Activated B cell treated with CpG ODN at 0.5 μM for 24 hours (primary cell): ENCODE measurements around the gene LCMT2. TPM values are rescaled to one million over a fixed set of nuclear protein-coding genes. Genes with fewer than 3 reads are reported as not detected.

Experiments
- ATAC-seq: fragments of 200-7000 bp; cut with Tn5 transposase; one replicate; pipeline ENCODE4 v1.10.0; 2021; ENCODE audit warnings: low read depth, mild to moderate bottlenecking, moderate library complexity
- CTCF ChIA-PET: fragments of 350-600 bp; sonication (Branson Sonifier 250); formaldehyde crosslinking; loops from one replicate; lab custom pipeline; 2021; ENCODE audit warnings: antibody characterized with exemption; lab: Charles Lee
- POLR2A ChIA-PET: fragments of 350-600 bp; sonication (Branson Sonifier 250); formaldehyde crosslinking; loops from one replicate; lab custom pipeline; 2021; ENCODE audit warnings: antibody characterized with exemption; lab: Charles Lee
- DNase-seq: peaks from one replicate; pipeline ENCODE4 v3.0.0; 2022
- H3K27ac Mint-ChIP-seq: one replicate; pipeline ENCODE4 v1.8.0; 2020; ENCODE audit warnings: mixed read lengths
- H3K27me3 Mint-ChIP-seq: one replicate; pipeline ENCODE4 v1.8.0; 2021; ENCODE audit warnings: mixed read lengths
- H3K36me3 Mint-ChIP-seq: one replicate; pipeline ENCODE4 v1.8.0; 2021; ENCODE audit warnings: low read depth, mixed read lengths
- H3K4me1 Mint-ChIP-seq: one replicate; pipeline ENCODE4 v1.8.0; 2021; ENCODE audit warnings: mixed read lengths
- H3K4me3 Mint-ChIP-seq: one replicate; pipeline ENCODE4 v1.8.0; 2020; ENCODE audit warnings: mild to moderate bottlenecking, mixed read lengths
- H3K9me3 Mint-ChIP-seq: one replicate; pipeline ENCODE4 v1.8.0; 2020; ENCODE audit warnings: mixed read lengths
- CTCF ChIP-seq: fragments of 200-600 bp; IDR thresholded peaks from one replicate; pipeline ENCODE4 v1.8.0; 2022; ENCODE audit warnings: antibody characterized with exemption, mild to moderate bottlenecking
- intact Hi-C: fragments of 100-400 bp; cut with micrococcal nuclease; formaldehyde crosslinking; loops from one replicate; pipeline ENCODE4 v1.15.1; 2024
- total RNA-seq: library from RNA; stranded (reverse); gene quantifications from 2 replicates; pipeline ENCODE4 v1.2.3, GENCODE V29; 2022

Gene LCMT2
- total RNA-seq, 1 donor from 2014 or later: 17.1 TPM

GRCh38 chr15:43280996-43281395, 49.4 kb downstream of the LCMT2 start:
- no peaks in the 10 kb centered on the region for H3K27me3 Mint-ChIP-seq
- intact Hi-C loops: no loop called here
- CTCF ChIA-PET: interaction anchor here (1.4 to 7.8 kb wide), 2 partner anchors 48 to 57 kb away, joined by 3 to 290 read pairs; no protein-coding TSS in a partner anchor

GRCh38 chr15:43279496-43279895, 50.9 kb downstream of the LCMT2 start:
- H3K27me3 Mint-ChIP-seq: no peaks in the 10 kb centered on the region
- CTCF ChIA-PET: interaction anchor here (0.5 to 0.7 kb wide), 2 partner anchors 51 to 58 kb away, joined by 3 to 4 read pairs; no protein-coding TSS in a partner anchor
- H3K4me3 Mint-ChIP-seq: no peak overlapping the region
- intact Hi-C loops: no loop called here
- no peaks in the 10 kb centered on the region for H3K36me3 Mint-ChIP-seq
- no peak for ATAC-seq
- no peak for TF ChIP-seq CTCF
- peaks cover 10% of the 10 kb centered on the region for H3K4me1 Mint-ChIP-seq
- POLR2A ChIA-PET: no interaction called here
- H3K9me3 Mint-ChIP-seq: no peaks in the 10 kb centered on the region
- DNase-seq: no peak
- no peak overlapping the region for H3K27ac Mint-ChIP-seq

More at GRCh38 chr15:43280996-43281395, 49.4 kb downstream of the LCMT2 start:
- H3K9me3 Mint-ChIP-seq: no peaks in the 10 kb centered on the region
- H3K27ac Mint-ChIP-seq: no peak overlapping the region
- peaks cover 18% of the 10 kb centered on the region for H3K4me1 Mint-ChIP-seq
- DNase-seq (no peak), ATAC-seq (no peak)
- H3K4me3 Mint-ChIP-seq: no peak overlapping the region
- POLR2A ChIA-PET: no interaction called here
- no peak for TF ChIP-seq CTCF
- no peaks in the 10 kb centered on the region for H3K36me3 Mint-ChIP-seq

GRCh38 chr15:43278869-43279268, 51.5 kb downstream of the LCMT2 start:
- H3K4me3 Mint-ChIP-seq: no peak overlapping the region
- DNase-seq (no peak), ATAC-seq (no peak)
- no peak overlapping the region for H3K27ac Mint-ChIP-seq
- H3K36me3 Mint-ChIP-seq: no peaks in the 10 kb centered on the region
- H3K27me3 Mint-ChIP-seq: no peaks in the 10 kb centered on the region
- no peaks in the 10 kb centered on the region for H3K9me3 Mint-ChIP-seq
- TF ChIP-seq CTCF: no peak
- peaks cover 4% of the 10 kb centered on the region for H3K4me1 Mint-ChIP-seq
- POLR2A ChIA-PET: no interaction called here
- intact Hi-C loops: no loop called here
- CTCF ChIA-PET: no interaction called here

- Mint-ChIP-seq H3K4me1 (peaks cover 4% of the 10 kb centered on the region), H3K27me3 (no peaks in the 10 kb centered on the region), H3K27ac (no peak overlapping the region), H3K36me3 (no peaks in the 10 kb centered on the region), H3K9me3 (no peaks in the 10 kb centered on the region), H3K4me3 (no peak overlapping the region)
- ATAC-seq (no peak), DNase-seq (no peak)
- ChIA-PET CTCF (no interaction called here), POLR2A (no interaction called here)
- no peak for TF ChIP-seq CTCF
- intact Hi-C loops: no loop called here
Measured at GRCh38 chr15:43277901-43278300, 52.5 kb downstream of the LCMT2 start.

- no peaks in the 10 kb centered on the region for H3K36me3 Mint-ChIP-seq
- DNase-seq (no peak), ATAC-seq (no peak)
- no peak overlapping the region for H3K4me3 Mint-ChIP-seq
- H3K4me1 Mint-ChIP-seq: peaks cover 4% of the 10 kb centered on the region
- no peaks in the 10 kb centered on the region for H3K9me3 Mint-ChIP-seq
- POLR2A ChIA-PET: no interaction called here
- intact Hi-C loops: no loop called here
- no peak for TF ChIP-seq CTCF
- CTCF ChIA-PET: interaction anchor here (0.6 to 0.8 kb wide), 2 partner anchors 8 to 52 kb away, joined by 3 to 4 read pairs; no protein-coding TSS in a partner anchor
- H3K27ac Mint-ChIP-seq: no peak overlapping the region
- no peaks in the 10 kb centered on the region for H3K27me3 Mint-ChIP-seq
Measured at GRCh38 chr15:43277231-43277823, 53.0 kb downstream of the LCMT2 start.
